HEK293 (cell line): Measurements from ENCODE around the gene PRX.

Source experiments
- CTCF ChIA-PET: fragments of 350-600 bp; formaldehyde crosslinking; extraction: SDS; loops from one replicate; lab custom pipeline; 2021; ENCODE audit warnings: antibody characterized with exemption; lab: Yijun Ruan, JAX
- POLR2A ChIA-PET: fragments of 300-600 bp; formaldehyde crosslinking; extraction: SDS; loops from one replicate; lab custom pipeline; 2020; ENCODE audit warnings: antibody characterized with exemption, inconsistent platforms; lab: Yijun Ruan, JAX
- H3K27ac ChIP-seq: fragments of 200-500 bp; sonication (Bioruptor generic); 2 replicates; pipeline ENCODE4 v1.5.1; 2014; ENCODE audit warnings: low read depth, low read length, control low read depth, inconsistent platforms; ENCODE audit errors: extremely low read depth
- H3K36me3 ChIP-seq, 2 experiments: fragments of 200-500 bp in 1 of 2; sonication (Bioruptor generic) in 1 of 2; 1 replicate in 1 of 2; 2 replicates in 1 of 2; pipeline ENCODE4 v1.5.1; 2014 to 2017; ENCODE audit warnings: inconsistent platforms in 2 of 2, low read length in 2 of 2; ENCODE audit not compliant: control insufficient read depth in 2 of 2, insufficient read depth in 1 of 2
- H3K4me1 ChIP-seq: fragments of 200-500 bp; sonication (Bioruptor generic); 2 replicates; pipeline ENCODE4 v1.5.1; 2014; ENCODE audit warnings: mild to moderate bottlenecking, low read length, inconsistent platforms; ENCODE audit not compliant: control insufficient read depth, insufficient read depth
- H3K4me3 ChIP-seq: 2 replicates; pipeline ENCODE4 v1.5.1; 2011; ENCODE audit warnings: low read depth, mild to moderate bottlenecking, control low read depth, low read length, moderate library complexity
- H3K9me3 ChIP-seq: fragments of 200-500 bp; sonication (Bioruptor generic); 2 replicates; pipeline ENCODE4 v1.5.1; 2014; ENCODE audit warnings: low read depth, low read length, inconsistent platforms; ENCODE audit not compliant: control insufficient read depth, insufficient read depth
- FEZF1 ChIP-seq: fragments of 450-650 bp; formaldehyde crosslinking; IDR thresholded peaks from 2 replicates; pipeline ENCODE4 v1.5.1; 2016; ENCODE audit warnings: missing biosample characterization, missing genetic modification characterization
- MYNN ChIP-seq: fragments of 450-650 bp; formaldehyde crosslinking; IDR thresholded peaks from 2 replicates; pipeline ENCODE4 v1.5.1; 2016; ENCODE audit warnings: missing biosample characterization, missing genetic modification characterization, borderline replicate concordance
- RBAK ChIP-seq: fragments of 450-650 bp; formaldehyde crosslinking; IDR thresholded peaks from 2 replicates; pipeline ENCODE4 v1.5.1; 2016; ENCODE audit warnings: missing biosample characterization, missing genetic modification characterization
- SALL2 ChIP-seq: fragments of 450-650 bp; formaldehyde crosslinking; IDR thresholded peaks from 2 replicates; pipeline ENCODE4 v1.5.0; 2017; ENCODE audit warnings: missing biosample characterization, mild to moderate bottlenecking, missing genetic modification characterization, borderline replicate concordance
- SCRT2 ChIP-seq: fragments of 450-650 bp; formaldehyde crosslinking; IDR thresholded peaks from 2 replicates; pipeline ENCODE4 v1.5.1; 2016; ENCODE audit warnings: missing biosample characterization, missing genetic modification characterization
- ZBTB48 ChIP-seq: fragments of 450-650 bp; formaldehyde crosslinking; IDR thresholded peaks from 2 replicates; pipeline ENCODE4 v1.5.1; 2016; ENCODE audit warnings: missing biosample characterization, missing genetic modification characterization
- ZBTB8A ChIP-seq: fragments of 450-650 bp; formaldehyde crosslinking; IDR thresholded peaks from 2 replicates; pipeline ENCODE4 v1.5.1; 2016; ENCODE audit warnings: missing biosample characterization, missing genetic modification characterization
- ZNF112 ChIP-seq: fragments of 450-650 bp; formaldehyde crosslinking; IDR thresholded peaks from 2 replicates; pipeline ENCODE4 v1.5.0; 2017; ENCODE audit warnings: missing biosample characterization, missing genetic modification characterization
- ZNF121 ChIP-seq: fragments of 450-650 bp; formaldehyde crosslinking; IDR thresholded peaks from 2 replicates; pipeline ENCODE4 v1.5.1; 2016; ENCODE audit warnings: missing biosample characterization, missing genetic modification characterization
- ZNF138 ChIP-seq: fragments of 450-650 bp; formaldehyde crosslinking; IDR thresholded peaks from 2 replicates; pipeline ENCODE4 v1.5.1; 2016; ENCODE audit warnings: missing biosample characterization, missing genetic modification characterization, borderline replicate concordance
- ZNF223 ChIP-seq: fragments of 450-650 bp; formaldehyde crosslinking; IDR thresholded peaks from 2 replicates; pipeline ENCODE4 v1.5.1; 2016; ENCODE audit warnings: missing biosample characterization, missing genetic modification characterization
- ZNF274 ChIP-seq, 2 experiments: fragments of 200-500 bp in 1 of 2; fragments of 450-650 bp in 1 of 2; sonication (Bioruptor generic) in 1 of 2; formaldehyde crosslinking in 1 of 2; IDR thresholded peaks; 2 replicates each; pipeline versions ENCODE4 v1.5.1 to v1.6.1; 2014 to 2016; ENCODE audit warnings: borderline replicate concordance in 1 of 2, inconsistent platforms in 1 of 2, low read length in 1 of 2, missing biosample characterization in 1 of 2, missing genetic modification characterization in 1 of 2
- ZNF341 ChIP-seq: fragments of 450-650 bp; formaldehyde crosslinking; IDR thresholded peaks from 2 replicates; pipeline ENCODE4; 2016; ENCODE audit warnings: low read depth, missing biosample characterization, missing genetic modification characterization
- ZNF37A ChIP-seq: fragments of 450-650 bp; IDR thresholded peaks from 2 replicates; pipeline ENCODE4 v1.5.1; 2018; ENCODE audit warnings: missing biosample characterization, missing genetic modification characterization
- ZNF510 ChIP-seq: fragments of 450-650 bp; formaldehyde crosslinking; IDR thresholded peaks from 2 replicates; pipeline ENCODE4 v1.5.1; 2018; ENCODE audit warnings: mild to moderate bottlenecking, missing genetic modification characterization, missing biosample characterization; ENCODE audit not compliant: insufficient replicate concordance
- ZNF529 ChIP-seq: fragments of 450-650 bp; formaldehyde crosslinking; IDR thresholded peaks from 2 replicates; pipeline ENCODE4 v1.5.1; 2017; ENCODE audit warnings: missing genetic modification characterization, missing biosample characterization; ENCODE audit not compliant: insufficient replicate concordance
- ZNF558 ChIP-seq: fragments of 450-650 bp; formaldehyde crosslinking; IDR thresholded peaks from 2 replicates; pipeline ENCODE4 v1.5.1; 2016; ENCODE audit warnings: missing biosample characterization, missing genetic modification characterization
- ZNF571 ChIP-seq: fragments of 450-650 bp; formaldehyde crosslinking; IDR thresholded peaks from 2 replicates; pipeline ENCODE4 v1.5.0; 2017; ENCODE audit warnings: missing biosample characterization, missing genetic modification characterization
- TF ChIP-seq, protein P1 (sequence below): fragments of 450-650 bp; formaldehyde crosslinking; IDR thresholded peaks from 2 replicates; pipeline ENCODE4 v1.5.1; 2017; ENCODE audit warnings: missing biosample characterization, missing genetic modification characterization
- TF ChIP-seq, protein P2 (sequence below): fragments of 450-650 bp; formaldehyde crosslinking; IDR thresholded peaks from 2 replicates; pipeline ENCODE4 v1.5.1; 2016; ENCODE audit warnings: missing biosample characterization, missing genetic modification characterization
- TF ChIP-seq, protein P3 (sequence below): fragments of 450-650 bp; formaldehyde crosslinking; IDR thresholded peaks from 2 replicates; pipeline ENCODE4 v1.5.1; 2016; ENCODE audit warnings: missing biosample characterization, missing genetic modification characterization, low read depth
- TF ChIP-seq, protein P4 (sequence below): fragments of 450-650 bp; formaldehyde crosslinking; IDR thresholded peaks from 2 replicates; pipeline ENCODE4 v1.5.0; 2017; ENCODE audit warnings: missing biosample characterization, missing genetic modification characterization, borderline replicate concordance
- TF ChIP-seq, protein P5 (sequence below): fragments of 450-650 bp; formaldehyde crosslinking; IDR thresholded peaks from 2 replicates; pipeline ENCODE4 v1.5.1; 2017; ENCODE audit warnings: missing biosample characterization, missing genetic modification characterization

The PRX gene

DNA sequence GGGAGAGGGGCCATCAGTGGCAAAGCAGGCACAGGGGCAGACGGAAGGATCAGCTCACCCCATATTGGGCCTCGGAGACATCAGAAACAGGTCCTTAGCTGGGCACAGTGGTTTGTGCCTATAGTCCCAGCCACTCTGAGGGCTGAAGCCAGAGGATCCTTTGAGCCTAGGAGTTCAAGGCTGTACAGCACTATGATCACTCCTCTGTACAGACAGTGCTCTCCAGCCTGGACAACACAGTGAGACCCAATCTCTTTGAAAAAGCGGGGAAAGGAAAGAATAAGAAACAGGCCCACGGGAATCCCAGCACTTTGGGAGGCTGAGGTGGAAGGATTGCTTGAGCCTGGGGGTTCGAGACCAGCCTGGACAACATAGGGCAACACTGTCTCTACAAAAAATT, 6.6 kb upstream of the PRX start:
- Histone ChIP-seq H3K27ac (no peak overlapping the region), H3K4me1 (peaks cover 19% of the 10 kb centered on the region), H3K4me3 (no peak overlapping the region), H3K9me3 (no peaks in the 10 kb centered on the region), H3K36me3 (peaks cover 13 to 15% of the 10 kb centered on the region in 2 experiments)
- TF ChIP-seq ZBTB8A (tag by site-specific recombination): 0 out of 2 replicates have a peak, but pooled peaks have one; percentile 6
- TF ChIP-seq ZNF341 (tag by site-specific recombination): no peak
- TF ChIP-seq, protein P1, sequence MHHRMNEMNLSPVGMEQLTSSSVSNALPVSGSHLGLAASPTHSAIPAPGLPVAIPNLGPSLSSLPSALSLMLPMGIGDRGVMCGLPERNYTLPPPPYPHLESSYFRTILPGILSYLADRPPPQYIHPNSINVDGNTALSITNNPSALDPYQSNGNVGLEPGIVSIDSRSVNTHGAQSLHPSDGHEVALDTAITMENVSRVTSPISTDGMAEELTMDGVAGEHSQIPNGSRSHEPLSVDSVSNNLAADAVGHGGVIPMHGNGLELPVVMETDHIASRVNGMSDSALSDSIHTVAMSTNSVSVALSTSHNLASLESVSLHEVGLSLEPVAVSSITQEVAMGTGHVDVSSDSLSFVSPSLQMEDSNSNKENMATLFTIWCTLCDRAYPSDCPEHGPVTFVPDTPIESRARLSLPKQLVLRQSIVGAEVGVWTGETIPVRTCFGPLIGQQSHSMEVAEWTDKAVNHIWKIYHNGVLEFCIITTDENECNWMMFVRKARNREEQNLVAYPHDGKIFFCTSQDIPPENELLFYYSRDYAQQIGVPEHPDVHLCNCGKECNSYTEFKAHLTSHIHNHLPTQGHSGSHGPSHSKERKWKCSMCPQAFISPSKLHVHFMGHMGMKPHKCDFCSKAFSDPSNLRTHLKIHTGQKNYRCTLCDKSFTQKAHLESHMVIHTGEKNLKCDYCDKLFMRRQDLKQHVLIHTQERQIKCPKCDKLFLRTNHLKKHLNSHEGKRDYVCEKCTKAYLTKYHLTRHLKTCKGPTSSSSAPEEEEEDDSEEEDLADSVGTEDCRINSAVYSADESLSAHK (tag by site-specific recombination): no peak
- TF ChIP-seq, protein P2, sequence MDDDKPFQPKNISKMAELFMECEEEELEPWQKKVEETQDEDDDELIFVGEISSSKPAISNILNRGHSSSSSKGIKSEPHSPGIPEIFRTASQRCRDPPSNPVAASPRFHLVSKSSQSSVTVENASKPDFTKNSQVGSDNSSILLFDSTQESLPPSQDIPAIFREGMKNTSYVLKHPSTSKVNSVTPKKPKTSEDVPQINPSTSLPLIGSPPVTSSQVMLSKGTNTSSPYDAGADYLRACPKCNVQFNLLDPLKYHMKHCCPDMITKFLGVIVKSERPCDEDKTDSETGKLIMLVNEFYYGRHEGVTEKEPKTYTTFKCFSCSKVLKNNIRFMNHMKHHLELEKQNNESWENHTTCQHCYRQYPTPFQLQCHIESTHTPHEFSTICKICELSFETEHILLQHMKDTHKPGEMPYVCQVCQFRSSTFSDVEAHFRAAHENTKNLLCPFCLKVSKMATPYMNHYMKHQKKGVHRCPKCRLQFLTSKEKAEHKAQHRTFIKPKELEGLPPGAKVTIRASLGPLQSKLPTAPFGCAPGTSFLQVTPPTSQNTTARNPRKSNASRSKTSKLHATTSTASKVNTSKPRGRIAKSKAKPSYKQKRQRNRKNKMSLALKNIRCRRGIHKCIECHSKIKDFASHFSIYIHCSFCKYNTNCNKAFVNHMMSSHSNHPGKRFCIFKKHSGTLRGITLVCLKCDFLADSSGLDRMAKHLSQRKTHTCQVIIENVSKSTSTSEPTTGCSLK (tag by site-specific recombination): no peak
- no peak for TF ChIP-seq ZNF510 (tag by site-specific recombination)
- TF ChIP-seq ZNF112 (tag by site-specific recombination): no peak
- no peak for TF ChIP-seq ZNF37A (tag by site-specific recombination)
- TF ChIP-seq ZNF529 (tag by site-specific recombination): no peak
- TF ChIP-seq FEZF1: no peak
- no peak for TF ChIP-seq SALL2 (tag by site-specific recombination)
- no peak for TF ChIP-seq ZNF558 (tag by site-specific recombination)
- TF ChIP-seq ZNF121 (tag by site-specific recombination): peak; percentile 97
- no peak for TF ChIP-seq ZNF274 (IDR thresholded peaks at IDR 0.05; ENCODE audit: low read length)
- TF ChIP-seq ZNF274 (tag by site-specific recombination; IDR thresholded peaks at IDR 0.05; ENCODE audit: borderline replicate concordance): no peak
- no peak for TF ChIP-seq MYNN
- ChIA-PET CTCF (interaction anchor here (0.6 to 3.4 kb wide), 33 partner anchors 9 to 1723 kb away, joined by 3 to 40 read pairs (median 6); partner anchors contain the start of genes BLVRB and SERTAD3), POLR2A (interaction anchor here (0.6 to 9.2 kb wide), 10 partner anchors 13 to 184 kb away, joined by 3 to 428 read pairs (median 8); partner anchors contain the start of genes BLVRB, C19orf47, PLD3 and SERTAD3)

DNA sequence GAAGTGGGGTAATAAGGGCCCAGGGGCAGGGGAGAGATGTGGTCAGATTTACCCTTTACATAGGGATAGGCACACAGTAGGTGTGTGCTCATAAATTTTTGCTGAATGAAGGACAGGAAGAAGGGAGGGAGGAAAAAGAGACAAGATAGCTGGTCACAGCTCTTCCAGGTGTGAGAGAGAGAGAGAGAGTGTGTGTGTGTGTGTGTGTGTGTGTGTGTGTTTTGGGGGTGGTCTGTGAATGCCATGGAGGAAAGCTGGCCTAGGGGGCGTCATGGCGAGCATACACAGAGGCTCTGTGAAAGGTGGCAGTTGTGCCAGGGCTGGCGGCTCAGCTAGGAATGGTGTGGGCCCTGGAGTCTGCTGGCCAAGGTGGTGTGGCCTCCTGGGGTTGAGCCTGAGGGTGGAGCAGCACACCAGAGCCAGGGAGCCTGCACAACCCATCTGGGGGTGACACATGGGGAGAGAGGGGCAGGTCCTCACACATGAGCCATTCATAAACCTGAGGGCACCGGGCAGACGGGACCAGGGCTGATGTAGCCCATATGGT, 6.0 kb upstream of the PRX start:
- H3K9me3 ChIP-seq: no peaks in the 10 kb centered on the region
- POLR2A ChIA-PET: interaction anchor here (0.7 to 2.7 kb wide), 4 partner anchors 13 to 71 kb away, joined by 3 to 37 read pairs (median 11); partner anchors contain the start of genes C19orf47 and PLD3
- H3K36me3 ChIP-seq: peaks cover 13 to 15% of the 10 kb centered on the region in 2 experiments
- CTCF ChIA-PET: interaction anchor here (0.6 to 3.4 kb wide), 13 partner anchors 8 to 234 kb away, joined by 3 to 40 read pairs (median 5); partner anchors contain the start of genes BLVRB and SERTAD3
- no peak overlapping the region for H3K27ac ChIP-seq
- H3K4me3 ChIP-seq: no peak overlapping the region
- H3K4me1 ChIP-seq: peaks cover 14% of the 10 kb centered on the region
- TF ChIP-seq FEZF1 (no peak), SCRT2 (tag by site-specific recombination) (no peak), ZNF223 (tag by site-specific recombination) (no peak), ZBTB48 (tag by site-specific recombination) (peak; percentile 84), RBAK (no peak), ZNF571 (tag by site-specific recombination) (no peak), ZNF510 (tag by site-specific recombination) (no peak), ZNF138 (no peak)
- TF ChIP-seq, protein P3, sequence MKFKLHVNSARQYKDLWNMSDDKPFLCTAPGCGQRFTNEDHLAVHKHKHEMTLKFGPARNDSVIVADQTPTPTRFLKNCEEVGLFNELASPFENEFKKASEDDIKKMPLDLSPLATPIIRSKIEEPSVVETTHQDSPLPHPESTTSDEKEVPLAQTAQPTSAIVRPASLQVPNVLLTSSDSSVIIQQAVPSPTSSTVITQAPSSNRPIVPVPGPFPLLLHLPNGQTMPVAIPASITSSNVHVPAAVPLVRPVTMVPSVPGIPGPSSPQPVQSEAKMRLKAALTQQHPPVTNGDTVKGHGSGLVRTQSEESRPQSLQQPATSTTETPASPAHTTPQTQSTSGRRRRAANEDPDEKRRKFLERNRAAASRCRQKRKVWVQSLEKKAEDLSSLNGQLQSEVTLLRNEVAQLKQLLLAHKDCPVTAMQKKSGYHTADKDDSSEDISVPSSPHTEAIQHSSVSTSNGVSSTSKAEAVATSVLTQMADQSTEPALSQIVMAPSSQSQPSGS: no peak
- TF ChIP-seq, protein P4, sequence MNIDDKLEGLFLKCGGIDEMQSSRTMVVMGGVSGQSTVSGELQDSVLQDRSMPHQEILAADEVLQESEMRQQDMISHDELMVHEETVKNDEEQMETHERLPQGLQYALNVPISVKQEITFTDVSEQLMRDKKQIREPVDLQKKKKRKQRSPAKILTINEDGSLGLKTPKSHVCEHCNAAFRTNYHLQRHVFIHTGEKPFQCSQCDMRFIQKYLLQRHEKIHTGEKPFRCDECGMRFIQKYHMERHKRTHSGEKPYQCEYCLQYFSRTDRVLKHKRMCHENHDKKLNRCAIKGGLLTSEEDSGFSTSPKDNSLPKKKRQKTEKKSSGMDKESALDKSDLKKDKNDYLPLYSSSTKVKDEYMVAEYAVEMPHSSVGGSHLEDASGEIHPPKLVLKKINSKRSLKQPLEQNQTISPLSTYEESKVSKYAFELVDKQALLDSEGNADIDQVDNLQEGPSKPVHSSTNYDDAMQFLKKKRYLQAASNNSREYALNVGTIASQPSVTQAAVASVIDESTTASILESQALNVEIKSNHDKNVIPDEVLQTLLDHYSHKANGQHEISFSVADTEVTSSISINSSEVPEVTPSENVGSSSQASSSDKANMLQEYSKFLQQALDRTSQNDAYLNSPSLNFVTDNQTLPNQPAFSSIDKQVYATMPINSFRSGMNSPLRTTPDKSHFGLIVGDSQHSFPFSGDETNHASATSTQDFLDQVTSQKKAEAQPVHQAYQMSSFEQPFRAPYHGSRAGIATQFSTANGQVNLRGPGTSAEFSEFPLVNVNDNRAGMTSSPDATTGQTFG (tag by site-specific recombination): no peak
- TF ChIP-seq, protein P5, sequence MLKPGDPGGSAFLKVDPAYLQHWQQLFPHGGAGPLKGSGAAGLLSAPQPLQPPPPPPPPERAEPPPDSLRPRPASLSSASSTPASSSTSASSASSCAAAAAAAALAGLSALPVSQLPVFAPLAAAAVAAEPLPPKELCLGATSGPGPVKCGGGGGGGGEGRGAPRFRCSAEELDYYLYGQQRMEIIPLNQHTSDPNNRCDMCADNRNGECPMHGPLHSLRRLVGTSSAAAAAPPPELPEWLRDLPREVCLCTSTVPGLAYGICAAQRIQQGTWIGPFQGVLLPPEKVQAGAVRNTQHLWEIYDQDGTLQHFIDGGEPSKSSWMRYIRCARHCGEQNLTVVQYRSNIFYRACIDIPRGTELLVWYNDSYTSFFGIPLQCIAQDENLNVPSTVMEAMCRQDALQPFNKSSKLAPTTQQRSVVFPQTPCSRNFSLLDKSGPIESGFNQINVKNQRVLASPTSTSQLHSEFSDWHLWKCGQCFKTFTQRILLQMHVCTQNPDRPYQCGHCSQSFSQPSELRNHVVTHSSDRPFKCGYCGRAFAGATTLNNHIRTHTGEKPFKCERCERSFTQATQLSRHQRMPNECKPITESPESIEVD (tag by site-specific recombination): no peak
